OCI-LY7 (cell line): Measurements from ENCODE around the gene CFL1. TPM values are rescaled to one million over a fixed set of nuclear protein-coding genes. Genes with fewer than 3 reads are reported as not detected.
A peak's percentile ranks its signal among the peaks of the same experiment; 100 is the strongest.

Experiments
- BruUV-seq: library from RNA; stranded (reverse); fragments of 400-500 nt; replicated peaks from 2 replicates; lab custom pipeline; 2021; lab: Mats Ljungman, UMichigan
- CTCF ChIA-PET: fragments of 300-600 bp; sonication (Branson Sonifier 250); formaldehyde crosslinking; loops from one replicate; lab custom pipeline; 2022; ENCODE audit warnings: antibody characterized with exemption; ENCODE audit not compliant: unreplicated experiment; lab: Charles Lee
- POLR2A ChIA-PET: fragments of 300-600 bp; sonication (Branson Sonifier 250); formaldehyde crosslinking; loops from one replicate; lab custom pipeline; 2022; ENCODE audit warnings: antibody characterized with exemption; lab: Charles Lee
- DNase-seq: peaks from one replicate; pipeline ENCODE4 v3.0.0-alpha.2; 2015; ENCODE audit warnings: low spot score
- H2AFZ ChIP-seq: fragments of 200-600 bp; sonication (generic), shearing (Covaris generic); 2 replicates; pipeline ENCODE4 v1.6.1; 2014; ENCODE audit warnings: mild to moderate bottlenecking, antibody characterized with exemption, low read length, moderate library complexity
- H3K27ac ChIP-seq: fragments of 200-600 bp; sonication (generic); 2 replicates; pipeline ENCODE4 v1.5.1; 2014; ENCODE audit warnings: mixed run types, low read depth, mild to moderate bottlenecking, moderate library complexity, low read length, inconsistent platforms; ENCODE audit not compliant: poor library complexity, severe bottlenecking
- H3K36me3 ChIP-seq: fragments of 200-600 bp; sonication (generic); 2 replicates; pipeline ENCODE4 v1.6.1; 2014; ENCODE audit warnings: mild to moderate bottlenecking, antibody characterized with exemption, low read length, moderate library complexity, mixed read lengths; ENCODE audit not compliant: insufficient read depth
- H3K4me1 ChIP-seq: fragments of 200-600 bp; sonication (generic); 2 replicates; pipeline ENCODE4 v1.5.1; 2014; ENCODE audit warnings: mild to moderate bottlenecking, low read length; ENCODE audit not compliant: insufficient read depth, poor library complexity, severe bottlenecking
- H3K4me2 ChIP-seq: fragments of 200-600 bp; sonication (generic); 2 replicates; pipeline ENCODE4 v1.6.1; 2014; ENCODE audit warnings: mild to moderate bottlenecking, low read length
- H3K4me3 ChIP-seq: fragments of 200-600 bp; sonication (generic); 2 replicates; pipeline ENCODE4 v1.5.1; 2014; ENCODE audit warnings: mild to moderate bottlenecking, low read depth, low read length; ENCODE audit not compliant: poor library complexity, severe bottlenecking
- H3K79me2 ChIP-seq: fragments of 200-600 bp; sonication (generic); 2 replicates; pipeline ENCODE4 v1.6.1; 2016; ENCODE audit warnings: low read depth, mild to moderate bottlenecking, low read length, moderate library complexity, mixed read lengths; ENCODE audit not compliant: insufficient read depth
- H3K9me2 ChIP-seq: fragments of 200-600 bp; sonication (generic); 2 replicates; pipeline ENCODE4 v1.6.1; 2016; ENCODE audit warnings: mild to moderate bottlenecking, low read length, mixed read lengths; ENCODE audit not compliant: insufficient read depth
- H3K9me3 ChIP-seq: fragments of 200-600 bp; sonication (generic); 2 replicates; pipeline ENCODE4 v1.6.1; 2014; ENCODE audit warnings: mild to moderate bottlenecking, mixed run types, low read length, mixed read lengths
- H4K20me1 ChIP-seq: fragments of 200-600 bp; sonication (generic); 2 replicates; pipeline ENCODE4 v1.6.1; 2014; ENCODE audit warnings: mild to moderate bottlenecking, antibody characterized with exemption, low read length, moderate library complexity, mixed read lengths; ENCODE audit not compliant: insufficient read depth
- EZH2phosphoT487 ChIP-seq: fragments of 200-600 bp; sonication (generic); IDR thresholded peaks from 2 replicates; pipeline ENCODE4 v1.6.1; 2018; ENCODE audit warnings: low read depth, borderline replicate concordance, mild to moderate bottlenecking, mixed run types, antibody characterized with exemption, low read length, moderate library complexity, mixed read lengths
- intact Hi-C: fragments of 100-400 bp; cut with micrococcal nuclease; formaldehyde crosslinking; loops from one replicate; pipeline ENCODE4 v1.10.0; 2022; ENCODE audit not compliant: unreplicated experiment
- total RNA-seq, 2 experiments: library from RNA; depleted of rRNA in 1 of 2; stranded (reverse); fragments of >200 nt in 1 of 2; shearing (Covaris generic) in 1 of 2; gene quantifications; 2 replicates each; pipeline ENCODE4 v1.2.3, GENCODE V29; 2014 to 2022
- TF ChIP-seq, protein P1 (sequence below): fragments of 200-600 bp; sonication (generic); conservative IDR thresholded peaks from 2 replicates; pipeline ENCODE4 v1.5.1; 2014; ENCODE audit warnings: mild to moderate bottlenecking, antibody characterized with exemption, low read length, moderate library complexity, mixed read lengths

The CFL1 gene
- total RNA-seq, 2 experiments from 2014 or later = 1,019 to 1,119 TPM

DNA sequence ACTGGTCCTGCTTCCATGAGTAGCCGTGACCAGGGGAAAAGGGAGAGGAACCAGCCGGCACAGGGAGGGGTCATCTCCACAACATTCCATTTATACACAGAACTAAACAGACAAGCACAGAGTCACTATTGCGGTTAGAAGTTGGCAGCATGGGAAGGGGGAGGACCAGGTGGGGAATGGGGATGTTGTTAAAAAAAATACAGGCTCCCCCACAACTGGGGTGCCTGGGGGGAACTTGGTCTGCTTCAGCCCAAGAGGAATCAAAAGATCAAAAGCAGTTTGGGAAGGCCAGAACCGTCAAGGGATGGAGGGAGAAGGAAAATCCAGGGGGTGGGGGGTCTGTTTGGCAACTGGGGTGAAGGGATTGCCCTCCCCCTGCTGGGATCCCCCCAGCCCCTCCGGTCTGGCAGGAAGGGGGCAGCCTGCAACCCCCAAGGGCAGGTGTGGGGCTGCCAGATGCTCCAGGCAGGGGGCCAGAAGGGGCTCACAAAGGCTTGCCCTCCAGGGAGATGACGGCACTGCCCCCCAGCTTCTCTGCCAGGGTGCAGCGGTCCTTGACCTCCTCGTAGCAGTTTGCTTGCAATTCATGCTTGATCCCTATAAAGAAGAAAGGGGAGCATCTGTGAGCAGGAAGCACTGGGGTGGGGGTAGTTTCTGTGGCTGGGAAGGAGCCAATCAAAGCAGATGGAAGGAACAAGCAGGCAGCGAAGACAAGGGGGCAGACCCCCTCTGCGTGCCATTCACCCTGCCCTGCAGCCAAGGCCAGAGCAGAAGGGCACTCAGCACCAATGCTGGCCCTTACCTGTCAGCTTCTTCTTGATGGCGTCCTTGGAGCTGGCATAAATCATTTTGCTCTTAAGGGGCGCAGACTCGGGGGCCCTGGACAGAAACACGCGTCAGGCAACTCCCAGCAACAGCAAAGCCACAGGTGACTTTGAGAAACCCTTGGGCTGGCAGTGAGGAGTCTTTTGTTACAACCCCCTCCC is 2.8 kb downstream of the CFL1 start:
- peaks cover 69% of the 10 kb centered on the region for H3K36me3 ChIP-seq
- DNase-seq = no peak
- ChIA-PET CTCF (no interaction called here), POLR2A (no interaction called here)
- H3K4me2 ChIP-seq = no peak overlapping the region; the same call in 1 of the 2 replicates
- TSS peak; percentile 97 for BruUV-seq
- H3K79me2 ChIP-seq = peaks cover 36% of the 10 kb centered on the region
- intact Hi-C loops = loop anchor here (5.0 kb wide), 1 partner anchor 412 kb away; the partner anchor contains the start of gene RAB1B
- no peak overlapping the region for H3K27ac ChIP-seq
- no peak for TF ChIP-seq EZH2phosphoT487
- TF ChIP-seq, protein P1, sequence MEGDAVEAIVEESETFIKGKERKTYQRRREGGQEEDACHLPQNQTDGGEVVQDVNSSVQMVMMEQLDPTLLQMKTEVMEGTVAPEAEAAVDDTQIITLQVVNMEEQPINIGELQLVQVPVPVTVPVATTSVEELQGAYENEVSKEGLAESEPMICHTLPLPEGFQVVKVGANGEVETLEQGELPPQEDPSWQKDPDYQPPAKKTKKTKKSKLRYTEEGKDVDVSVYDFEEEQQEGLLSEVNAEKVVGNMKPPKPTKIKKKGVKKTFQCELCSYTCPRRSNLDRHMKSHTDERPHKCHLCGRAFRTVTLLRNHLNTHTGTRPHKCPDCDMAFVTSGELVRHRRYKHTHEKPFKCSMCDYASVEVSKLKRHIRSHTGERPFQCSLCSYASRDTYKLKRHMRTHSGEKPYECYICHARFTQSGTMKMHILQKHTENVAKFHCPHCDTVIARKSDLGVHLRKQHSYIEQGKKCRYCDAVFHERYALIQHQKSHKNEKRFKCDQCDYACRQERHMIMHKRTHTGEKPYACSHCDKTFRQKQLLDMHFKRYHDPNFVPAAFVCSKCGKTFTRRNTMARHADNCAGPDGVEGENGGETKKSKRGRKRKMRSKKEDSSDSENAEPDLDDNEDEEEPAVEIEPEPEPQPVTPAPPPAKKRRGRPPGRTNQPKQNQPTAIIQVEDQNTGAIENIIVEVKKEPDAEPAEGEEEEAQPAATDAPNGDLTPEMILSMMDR = no peak
- H4K20me1 ChIP-seq = peaks cover 16% of the 10 kb centered on the region
- H3K4me3 ChIP-seq = no peak overlapping the region
- H3K4me1 ChIP-seq = peaks cover 20% of the 10 kb centered on the region
- no peaks in the 10 kb centered on the region for H3K9me2 ChIP-seq
- peaks cover 7% of the 10 kb centered on the region; the same call in 1 of the 2 replicates for H3K9me3 ChIP-seq
- no peak overlapping the region for H2AFZ ChIP-seq

- Histone ChIP-seq H3K79me2 (peaks cover 36% of the 10 kb centered on the region), H3K9me2 (no peaks in the 10 kb centered on the region), H3K4me2 (no peak overlapping the region), H3K9me3 (peaks cover 7% of the 10 kb centered on the region; the same call in 1 of the 2 replicates), H3K27ac (no peak overlapping the region), H3K4me1 (peaks cover 16% of the 10 kb centered on the region), H4K20me1 (peaks cover 16% of the 10 kb centered on the region), H2AFZ (no peak overlapping the region), H3K4me3 (no peak overlapping the region), H3K36me3 (peaks cover 69% of the 10 kb centered on the region)
- POLR2A ChIA-PET = no interaction called here
- BruUV-seq = no TSS peak
- CTCF ChIA-PET = no interaction called here
- intact Hi-C loops = no loop called here
- no peak for TF ChIP-seq EZH2phosphoT487
- TF ChIP-seq, protein P1 = no peak
- DNase-seq = no peak
These were observed 3.8 kb downstream of the CFL1 start for GRCh38 chr11:65854161-65854592.
